GM21528 (cell line): ENCODE results near the gene C3orf80.
A peak's percentile ranks its signal among the peaks of the same experiment; 100 is the strongest.
"Not testable (repeated sequence)": the region's sequence is repeated elsewhere in the genome, so short reads cannot be mapped to it uniquely, and the experiment has no call there.

Experiments
- ATAC-seq: cut with Tn5 transposase; IDR thresholded peaks from one replicate; pipeline ENCODE4 v1.9.1; 2021; ENCODE audit warnings: mild to moderate bottlenecking, moderate library complexity; ENCODE audit not compliant: unreplicated experiment, low FRiP score

The C3orf80 gene

GRCh38 chr3:160225176-160226025, at the start of gene C3orf80:
C3orf80 (plus strand) TSS chr3:160225422; CDS start chr3:160225636, 214 bp downstream.
- ATAC-seq, result peak; percentile 87

- no peak for ATAC-seq
Measured at GRCh38 chr3:160176923-160177322, 48.3 kb upstream of the C3orf80 start.

DNA sequence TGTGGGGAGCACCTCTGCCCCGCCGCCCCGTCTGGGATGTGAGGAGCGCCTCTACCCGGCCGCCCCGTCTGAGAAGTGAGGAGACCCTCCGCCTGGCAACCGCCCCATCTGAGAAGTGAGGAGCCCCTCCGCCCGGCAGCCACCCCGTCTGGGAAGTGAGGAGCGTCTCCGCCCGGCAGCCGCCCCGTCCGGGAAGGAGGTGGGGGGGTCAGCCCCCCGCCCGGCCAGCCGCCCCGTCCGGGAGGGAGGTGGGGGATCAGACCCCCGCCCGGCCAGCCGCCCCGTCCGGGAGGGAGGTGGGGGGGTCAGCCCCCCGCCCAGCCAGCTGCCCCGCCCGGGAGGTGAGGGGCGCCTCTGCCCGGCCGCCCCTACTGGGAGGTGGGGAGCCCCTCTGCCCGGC, 46.6 kb upstream of the C3orf80 start:
- ATAC-seq, result not testable (repeated sequence)

DNA sequence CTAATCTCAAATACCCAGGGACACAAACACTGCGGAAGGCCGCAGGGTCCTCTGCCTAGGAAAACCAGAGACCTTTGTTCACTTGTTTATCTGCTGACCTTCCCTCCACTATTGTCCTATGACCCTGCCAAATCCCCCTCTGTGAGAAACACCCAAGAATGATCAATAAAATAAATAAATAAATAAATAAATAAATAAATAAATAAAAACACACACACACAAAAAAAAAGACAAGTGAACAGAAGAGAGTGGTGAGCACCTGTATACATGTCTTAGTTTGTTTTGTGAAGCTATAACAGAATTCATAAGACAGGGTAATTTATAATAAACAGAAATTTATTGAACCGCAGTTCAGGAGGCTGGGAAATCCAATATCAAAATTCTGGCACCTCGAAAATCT, 45.8 kb upstream of the C3orf80 start:
- ATAC-seq, result not testable (repeated sequence)

DNA sequence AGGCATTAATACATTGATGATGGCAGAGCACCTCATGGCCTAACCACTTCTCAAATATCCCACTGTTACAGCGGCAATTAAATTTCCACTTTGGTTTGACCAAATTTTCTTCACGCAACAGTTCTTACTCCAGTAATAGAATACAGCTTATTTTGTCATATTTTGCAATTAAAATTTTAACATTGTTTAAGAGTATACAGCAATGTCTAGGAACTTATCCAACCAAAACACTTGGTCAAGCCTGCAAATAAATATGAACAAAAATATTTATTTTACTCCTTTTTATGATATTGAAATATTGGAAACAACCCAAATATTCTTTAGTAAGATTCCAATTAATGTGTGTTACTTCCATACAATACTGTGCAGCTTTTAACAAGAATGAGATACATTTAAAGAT, 45.3 kb upstream of the C3orf80 start:
- no peak for ATAC-seq

GRCh38 chr3:160180581-160181216, 44.5 kb upstream of the C3orf80 start:
- ATAC-seq, result no peak

- no peak for ATAC-seq
Measured at GRCh38 chr3:160183345-160184076, 41.7 kb upstream of the C3orf80 start.

DNA sequence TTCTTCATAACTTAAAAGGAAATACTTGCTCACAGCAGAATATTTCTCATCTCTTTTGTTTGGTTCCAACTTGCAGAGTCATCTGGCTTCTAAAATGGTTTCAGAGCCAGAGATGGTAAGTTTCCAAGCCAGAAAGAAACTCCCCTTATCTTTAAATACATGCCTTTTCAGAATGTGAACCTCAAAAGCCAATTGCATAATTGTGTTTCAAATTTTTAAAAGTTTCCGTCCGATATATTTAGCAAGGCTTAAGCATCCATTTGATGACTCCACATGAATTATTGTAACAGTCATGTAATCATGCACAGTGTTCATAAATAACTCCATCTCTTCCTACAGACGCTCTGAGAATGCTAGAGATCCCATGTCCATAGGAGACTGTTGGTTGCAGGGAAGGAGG, 40.6 kb upstream of the C3orf80 start:
- ATAC-seq, result no peak

DNA sequence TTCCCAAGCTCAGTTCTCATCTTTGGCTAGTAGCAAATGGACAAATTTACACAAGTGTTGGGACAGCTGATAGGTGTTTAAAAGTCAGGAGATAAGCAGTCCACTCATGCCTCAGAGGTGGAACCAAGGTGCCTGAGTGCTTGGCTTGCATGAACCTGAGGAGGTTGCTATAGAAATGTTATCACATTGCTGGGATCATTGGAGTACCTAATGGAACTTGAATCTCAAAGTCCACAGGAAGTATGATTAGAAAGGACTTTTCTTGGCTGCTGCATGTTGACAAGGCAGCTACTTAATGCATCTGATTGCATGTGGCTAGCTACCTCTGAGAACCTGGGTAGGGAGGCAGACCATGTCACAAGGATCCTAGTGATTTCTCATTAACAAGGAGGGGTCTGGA, 39.5 kb upstream of the C3orf80 start:
- no peak for ATAC-seq

- ATAC-seq, result no peak
Measured at GRCh38 chr3:160187288-160187687, 37.9 kb upstream of the C3orf80 start.

DNA sequence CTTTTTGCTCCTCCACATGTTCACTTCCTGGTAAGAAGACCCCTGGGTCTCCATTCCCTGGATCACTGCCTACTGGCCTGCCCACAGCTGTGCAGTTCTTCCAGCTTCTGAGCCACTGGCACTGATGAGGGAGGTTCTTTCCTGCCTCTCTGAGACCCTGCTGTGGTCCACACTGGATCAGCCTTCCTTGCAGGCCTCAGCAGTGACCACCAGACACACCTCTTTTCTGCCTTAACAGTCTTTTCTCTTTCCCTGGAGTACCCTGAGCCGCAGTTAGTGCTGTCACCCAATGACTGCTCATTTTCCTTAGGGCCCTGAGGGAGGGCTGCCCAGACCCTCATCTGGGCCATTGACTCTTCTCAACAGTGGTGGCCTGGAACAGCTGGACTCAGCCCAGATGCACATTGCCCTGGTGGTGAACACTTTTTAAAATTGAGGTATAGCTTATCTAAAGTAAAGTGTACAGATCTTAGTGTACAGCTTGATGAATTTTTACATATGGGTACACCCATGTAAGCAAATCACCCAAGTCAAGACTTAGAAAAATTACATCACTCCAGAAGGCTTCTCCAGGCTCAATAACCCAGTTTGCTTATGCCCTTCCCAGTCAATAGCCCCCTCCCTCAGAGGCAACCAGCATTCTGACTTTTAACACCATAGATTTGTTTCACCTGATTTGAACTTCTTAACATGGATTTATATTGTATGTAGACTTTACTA, 32.8 kb upstream of the C3orf80 start:
- no peak for ATAC-seq

DNA sequence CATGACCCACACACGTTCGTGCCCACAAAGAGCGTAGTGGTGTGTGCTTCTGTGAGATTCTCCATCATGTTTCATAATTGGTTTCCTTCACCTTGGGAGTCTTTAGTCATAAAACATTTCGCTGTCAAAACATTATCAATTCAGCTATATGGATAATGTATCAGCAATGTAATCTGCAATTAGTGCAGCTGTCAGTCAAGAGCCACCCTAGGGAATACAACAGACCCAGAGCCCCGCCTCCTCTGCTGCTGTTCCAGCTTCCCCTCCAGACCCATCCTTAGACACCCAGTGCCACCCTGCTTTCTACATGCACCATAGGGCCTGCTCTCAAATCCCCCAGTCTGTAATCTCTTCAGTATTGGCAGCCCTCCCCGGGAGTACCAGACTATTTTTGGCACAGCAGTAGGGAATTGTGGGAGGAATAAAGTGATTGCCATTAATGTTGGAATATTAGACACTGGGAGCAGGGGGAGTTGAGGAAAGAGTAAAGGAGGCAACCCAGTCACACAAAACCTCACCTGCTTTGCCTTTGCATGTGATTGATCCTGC, 31.5 kb upstream of the C3orf80 start:
- no peak for ATAC-seq

DNA sequence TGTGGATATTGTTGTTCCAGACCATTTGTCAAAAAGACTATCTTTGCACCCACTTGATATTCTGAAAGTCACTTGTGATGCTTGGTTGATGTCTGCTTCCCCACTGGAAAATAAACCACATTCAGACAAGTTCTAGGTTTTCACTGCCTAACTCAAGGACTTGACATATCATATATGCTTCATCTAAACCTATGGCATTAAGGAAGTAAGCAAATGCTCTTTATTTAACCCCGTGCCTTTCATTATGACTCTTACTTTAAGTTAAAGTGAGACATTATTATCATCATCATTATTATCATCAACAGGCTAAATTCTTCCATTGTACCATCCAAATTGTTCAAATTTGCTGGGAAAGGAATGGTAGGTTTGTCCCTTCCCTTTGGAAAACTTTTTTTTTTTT, 30.8 kb upstream of the C3orf80 start:
- ATAC-seq, result no peak

GRCh38 chr3:160195106-160195505, 30.1 kb upstream of the C3orf80 start:
- no peak for ATAC-seq

DNA sequence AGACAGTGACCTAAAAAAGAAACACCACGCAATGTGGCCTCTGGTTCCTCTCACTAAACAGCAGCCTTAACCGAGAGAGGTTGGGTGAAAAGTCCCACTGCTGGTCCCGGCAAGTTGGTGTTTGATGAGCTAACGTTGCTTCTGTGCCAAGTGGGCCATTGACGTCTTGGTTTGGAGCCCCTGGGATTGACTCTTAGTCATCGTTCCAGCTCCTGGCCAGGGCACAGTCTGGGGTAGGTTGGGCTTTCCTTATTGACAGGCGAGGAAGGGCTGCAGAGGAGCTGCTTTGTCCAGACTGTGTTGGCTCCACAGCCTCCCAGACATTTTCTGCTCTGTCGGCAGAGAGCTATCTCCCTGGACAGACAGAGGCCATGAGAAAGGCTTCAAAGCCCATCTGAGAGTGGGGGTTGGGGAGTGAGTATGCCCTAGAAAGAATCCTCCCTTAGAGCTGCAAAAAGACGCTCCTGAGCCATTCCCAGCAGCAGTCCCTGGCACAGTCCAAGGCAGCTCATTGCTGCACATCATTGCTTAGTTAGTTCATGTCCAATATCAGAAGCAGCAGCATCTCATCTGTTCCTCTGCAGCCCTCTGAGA, 28.6 kb upstream of the C3orf80 start:
- no peak for ATAC-seq

GRCh38 chr3:160199108-160199507, 26.1 kb upstream of the C3orf80 start:
- no peak for ATAC-seq

DNA sequence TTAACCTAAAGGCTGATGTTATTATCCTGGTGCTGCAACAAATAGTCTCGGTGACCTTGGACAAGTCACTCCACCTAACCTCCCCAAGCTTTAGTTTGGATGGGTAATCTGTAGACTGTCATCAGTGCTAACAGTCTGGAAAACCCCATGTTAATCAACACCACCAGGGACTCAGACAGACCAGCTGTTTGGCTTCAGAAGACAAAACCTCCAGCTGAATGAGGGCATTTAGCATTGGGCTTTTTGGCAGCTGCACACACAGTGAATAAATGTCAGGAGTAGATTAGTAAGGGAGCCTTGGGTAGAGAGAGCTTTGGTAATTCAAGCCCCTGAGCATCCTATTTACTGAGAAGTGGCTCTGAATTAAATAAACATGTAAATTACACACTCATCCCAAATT, 24.9 kb upstream of the C3orf80 start:
- no peak for ATAC-seq

- ATAC-seq, result not testable (repeated sequence)
Measured at GRCh38 chr3:160204396-160205011, 20.7 kb upstream of the C3orf80 start.

- no peak for ATAC-seq
Measured at GRCh38 chr3:160205606-160206005, 19.6 kb upstream of the C3orf80 start.

GRCh38 chr3:160210341-160210740, 14.9 kb upstream of the C3orf80 start:
- ATAC-seq, result no peak
